Gastrocnemius medialis (tissue), 4 donors: Measurements from ENCODE around the gene CELF3.

Experiments
- POLR2A ChIP-seq, 2 donors: fragments of 450-650 bp; IDR thresholded peaks; one replicate each; pipeline ENCODE4 v1.6.1; 2017; ENCODE audit warnings: antibody characterized with exemption in 2 of 2, mild to moderate bottlenecking in 2 of 2, moderate library complexity in 2 of 2
- TF ChIP-seq, protein P1 (sequence below), 5 experiments: fragments of 450-650 bp in 3 of 5; fragments of 200-600 bp in 2 of 5; sonication (generic) in 2 of 5; IDR thresholded peaks in 4 of 5; conservative IDR thresholded peaks in 1 of 5; 1 replicate in 4 of 5; 2 replicates in 1 of 5; pipeline ENCODE4 v1.5.1; 2016 to 2019; ENCODE audit warnings: antibody characterized with exemption in 5 of 5, mild to moderate bottlenecking in 3 of 5, moderate library complexity in 3 of 5

DNA sequence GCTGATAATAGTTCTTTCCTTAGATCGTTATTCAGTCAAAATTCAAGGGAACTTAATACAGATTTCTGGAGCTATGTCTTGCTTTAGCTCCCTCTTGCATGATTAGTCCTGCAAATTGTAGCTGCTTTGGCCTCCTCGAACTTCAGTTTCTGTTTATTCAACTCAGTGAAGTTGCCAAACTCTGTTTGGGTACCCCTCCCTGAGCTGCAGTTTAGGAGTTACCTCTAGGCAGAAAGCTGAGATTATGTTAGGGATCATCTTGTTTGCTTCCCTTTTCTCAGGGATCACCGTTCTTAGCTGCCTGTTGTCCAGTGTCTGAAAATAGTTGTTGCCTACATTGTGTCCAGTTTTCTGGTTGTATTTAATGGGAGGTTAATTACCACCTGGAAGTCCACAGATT, 61.2 kb downstream of the CELF3 start:
- TF ChIP-seq, protein P1, sequence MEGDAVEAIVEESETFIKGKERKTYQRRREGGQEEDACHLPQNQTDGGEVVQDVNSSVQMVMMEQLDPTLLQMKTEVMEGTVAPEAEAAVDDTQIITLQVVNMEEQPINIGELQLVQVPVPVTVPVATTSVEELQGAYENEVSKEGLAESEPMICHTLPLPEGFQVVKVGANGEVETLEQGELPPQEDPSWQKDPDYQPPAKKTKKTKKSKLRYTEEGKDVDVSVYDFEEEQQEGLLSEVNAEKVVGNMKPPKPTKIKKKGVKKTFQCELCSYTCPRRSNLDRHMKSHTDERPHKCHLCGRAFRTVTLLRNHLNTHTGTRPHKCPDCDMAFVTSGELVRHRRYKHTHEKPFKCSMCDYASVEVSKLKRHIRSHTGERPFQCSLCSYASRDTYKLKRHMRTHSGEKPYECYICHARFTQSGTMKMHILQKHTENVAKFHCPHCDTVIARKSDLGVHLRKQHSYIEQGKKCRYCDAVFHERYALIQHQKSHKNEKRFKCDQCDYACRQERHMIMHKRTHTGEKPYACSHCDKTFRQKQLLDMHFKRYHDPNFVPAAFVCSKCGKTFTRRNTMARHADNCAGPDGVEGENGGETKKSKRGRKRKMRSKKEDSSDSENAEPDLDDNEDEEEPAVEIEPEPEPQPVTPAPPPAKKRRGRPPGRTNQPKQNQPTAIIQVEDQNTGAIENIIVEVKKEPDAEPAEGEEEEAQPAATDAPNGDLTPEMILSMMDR (IDR thresholded peaks at IDR 0.05 in 4 of 5, conservative IDR thresholded peaks at IDR 0.05 in 1 of 5): no peak
- TF ChIP-seq POLR2A (IDR thresholded peaks at IDR 0.05): no peak
